Keratinocyte (primary cell): Measurements from ENCODE around the gene BCAS4. TPM values are rescaled to one million over a fixed set of nuclear protein-coding genes. Genes with fewer than 3 reads are reported as not detected.

Source experiments
- DNase-seq: peaks from one replicate; pipeline ENCODE4 v3.0.0-alpha.2; 2011; ENCODE audit warnings: low read depth, missing footprints, low spot score
- FAIRE-seq: peaks from 2 replicates; lab custom pipeline; 2011; peaks lifted over from hg19 to GRCh38; lab: Jason Lieb, UNC
- H2AFZ ChIP-seq: 2 replicates; pipeline ENCODE4 v1.6.0; 2012; ENCODE audit warnings: low read length, control low read depth, inconsistent platforms; ENCODE audit not compliant: control insufficient read depth
- H3K27ac ChIP-seq: 2 replicates; pipeline ENCODE4 v1.5.1; 2011; ENCODE audit warnings: low read length; ENCODE audit not compliant: control insufficient read depth, insufficient read depth
- H3K27me3 ChIP-seq: 3 replicates; pipeline ENCODE4 v1.6.0; 2011; ENCODE audit warnings: low read length; ENCODE audit not compliant: control insufficient read depth, insufficient read depth; ENCODE audit errors: extremely low read depth
- H3K36me3 ChIP-seq, 2 experiments: 2 replicates in 1 of 2; 3 replicates in 1 of 2; pipeline ENCODE4 v1.5.1; 2011; ENCODE audit warnings: low read length in 2 of 2, mild to moderate bottlenecking in 1 of 2; ENCODE audit not compliant: control insufficient read depth in 2 of 2, insufficient read depth in 2 of 2; ENCODE audit errors: extremely low read depth in 1 of 2
- H3K4me1 ChIP-seq: 3 replicates; pipeline ENCODE4 v1.5.1; 2011; ENCODE audit warnings: low read length; ENCODE audit not compliant: control insufficient read depth, insufficient read depth; ENCODE audit errors: extremely low read depth
- H3K4me2 ChIP-seq: 3 replicates; pipeline ENCODE4 v1.6.0; 2011; ENCODE audit warnings: low read depth, low read length; ENCODE audit not compliant: control insufficient read depth, insufficient read depth; ENCODE audit errors: extremely low read depth
- H3K4me3 ChIP-seq, 3 experiments: fragments of 200-600 bp in 1 of 3; sonication (generic) in 1 of 3; 2 replicates in 2 of 3; 3 replicates in 1 of 3; pipeline ENCODE4 v1.5.1; 2011 to 2016; ENCODE audit warnings: low read length in 3 of 3, mild to moderate bottlenecking in 3 of 3, control low read depth in 2 of 3, inconsistent platforms in 1 of 3, low read depth in 1 of 3, mixed read lengths in 1 of 3, mixed run types in 1 of 3, moderate library complexity in 1 of 3; ENCODE audit not compliant: control insufficient read depth in 2 of 3, insufficient read depth in 2 of 3; ENCODE audit errors: extremely low read depth in 1 of 3
- H3K79me2 ChIP-seq: 2 replicates; pipeline ENCODE4 v1.6.0; 2012; ENCODE audit warnings: low read length; ENCODE audit not compliant: control insufficient read depth, insufficient read depth
- H3K9ac ChIP-seq: 3 replicates; pipeline ENCODE4 v1.6.0; 2011; ENCODE audit warnings: low read length; ENCODE audit not compliant: control insufficient read depth, insufficient read depth; ENCODE audit errors: extremely low read depth
- H3K9me1 ChIP-seq: 3 replicates; pipeline ENCODE4 v1.6.0; 2011; ENCODE audit warnings: low read length; ENCODE audit not compliant: control insufficient read depth, insufficient read depth; ENCODE audit errors: extremely low read depth
- H3K9me3 ChIP-seq: 2 replicates; pipeline ENCODE4 v1.5.1; 2012; ENCODE audit warnings: low read depth, low read length; ENCODE audit not compliant: control insufficient read depth
- H4K20me1 ChIP-seq: 3 replicates; pipeline ENCODE4 v1.6.0; 2011; ENCODE audit warnings: low read length; ENCODE audit not compliant: control insufficient read depth, insufficient read depth; ENCODE audit errors: extremely low read depth
- EZH2 ChIP-seq: IDR thresholded peaks from one replicate; pipeline ENCODE4 v1.6.1; 2012; ENCODE audit warnings: inconsistent platforms, mild to moderate bottlenecking, low read length, moderate library complexity
- dilution Hi-C: fragments of 300-500 bp; cut with MboI; formaldehyde crosslinking; loops from one replicate; pipeline ENCODE4 v1.7.0; 2020; ENCODE audit warnings: low sequenced_read_pairs; ENCODE audit not compliant: extremely low pct_ligation_motif_present
- polyA plus RNA-seq, 5 experiments: library from polyadenylated mRNA; depleted of rRNA in 3 of 5; stranded (reverse) in 3 of 5; stranded (forward) in 1 of 5; unstranded in 1 of 5; fragments of >200 nt; gene quantifications; 1 replicate in 1 of 5; 2 replicates in 3 of 5; 3 replicates in 1 of 5; pipeline versions ENCODE4 v1.2.1 to v1.2.3, GENCODE V29; 2011 to 2012; ENCODE audit warnings: missing spikeins in 2 of 5, low read depth in 1 of 5, low replicate concordance in 1 of 5
- TF ChIP-seq, protein P1 (sequence below), 3 experiments: IDR thresholded peaks in 1 of 3; conservative IDR thresholded peaks in 1 of 3; optimal IDR thresholded peaks in 1 of 3; 2 replicates in 2 of 3; 3 replicates in 1 of 3; pipeline versions ENCODE3 to v1.5.1; 2011; ENCODE audit warnings: low read length in 3 of 3, mild to moderate bottlenecking in 3 of 3, moderate library complexity in 2 of 3, control low read depth in 1 of 3, inconsistent platforms in 1 of 3; ENCODE audit not compliant: insufficient read depth in 2 of 3; ENCODE audit errors: extremely low read depth in 1 of 3

The BCAS4 gene
- polyA plus RNA-seq, 1 donor (not counting 4 experiments of a cell fraction or from before 2014, with no cell fraction given) = 13.8 TPM

DNA sequence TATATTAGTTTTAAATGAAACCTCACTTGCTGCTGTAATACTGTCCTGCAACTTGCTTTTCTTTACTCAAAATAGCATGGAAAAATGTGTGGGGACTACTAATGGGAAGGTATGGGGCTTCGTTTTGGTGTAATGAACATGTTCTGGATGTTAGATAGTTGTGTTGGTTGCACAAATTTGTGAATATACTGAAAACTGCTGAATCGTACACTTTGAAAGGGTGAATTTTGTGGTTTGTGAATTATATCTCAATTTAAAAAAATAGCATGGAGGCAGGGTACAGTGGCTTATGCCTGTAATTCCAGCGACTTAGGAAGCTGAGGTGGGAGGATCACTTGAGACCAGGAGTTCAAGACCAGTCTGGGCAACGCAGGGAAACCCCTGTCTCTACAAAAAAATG lies 2.3 kb downstream of the BCAS4 start:
- no peaks in the 10 kb centered on the region for H3K9me3 ChIP-seq
- no peaks in the 10 kb centered on the region for H3K27me3 ChIP-seq
- no peak overlapping the region for H3K4me3 ChIP-seq
- H3K9me1 ChIP-seq = no peaks in the 10 kb centered on the region
- dilution Hi-C loops = no loop called here
- H3K4me1 ChIP-seq = peaks cover 7% of the 10 kb centered on the region
- H3K79me2 ChIP-seq = no peaks in the 10 kb centered on the region
- no peak overlapping the region for H3K27ac ChIP-seq
- no peak for FAIRE-seq
- no peak for DNase-seq
- no peaks in the 10 kb centered on the region for H4K20me1 ChIP-seq
- no peak overlapping the region for H3K9ac ChIP-seq
- H3K36me3 ChIP-seq = no peaks in the 10 kb centered on the region
- no peak overlapping the region for H3K4me2 ChIP-seq
- H2AFZ ChIP-seq = no peak overlapping the region
- no peak for TF ChIP-seq EZH2
- TF ChIP-seq, protein P1, sequence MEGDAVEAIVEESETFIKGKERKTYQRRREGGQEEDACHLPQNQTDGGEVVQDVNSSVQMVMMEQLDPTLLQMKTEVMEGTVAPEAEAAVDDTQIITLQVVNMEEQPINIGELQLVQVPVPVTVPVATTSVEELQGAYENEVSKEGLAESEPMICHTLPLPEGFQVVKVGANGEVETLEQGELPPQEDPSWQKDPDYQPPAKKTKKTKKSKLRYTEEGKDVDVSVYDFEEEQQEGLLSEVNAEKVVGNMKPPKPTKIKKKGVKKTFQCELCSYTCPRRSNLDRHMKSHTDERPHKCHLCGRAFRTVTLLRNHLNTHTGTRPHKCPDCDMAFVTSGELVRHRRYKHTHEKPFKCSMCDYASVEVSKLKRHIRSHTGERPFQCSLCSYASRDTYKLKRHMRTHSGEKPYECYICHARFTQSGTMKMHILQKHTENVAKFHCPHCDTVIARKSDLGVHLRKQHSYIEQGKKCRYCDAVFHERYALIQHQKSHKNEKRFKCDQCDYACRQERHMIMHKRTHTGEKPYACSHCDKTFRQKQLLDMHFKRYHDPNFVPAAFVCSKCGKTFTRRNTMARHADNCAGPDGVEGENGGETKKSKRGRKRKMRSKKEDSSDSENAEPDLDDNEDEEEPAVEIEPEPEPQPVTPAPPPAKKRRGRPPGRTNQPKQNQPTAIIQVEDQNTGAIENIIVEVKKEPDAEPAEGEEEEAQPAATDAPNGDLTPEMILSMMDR (optimal IDR thresholded peaks at IDR 0.05 in 1 of 3, IDR thresholded peaks at IDR 0.05 in 1 of 3, conservative IDR thresholded peaks at IDR 0.05 in 1 of 3; ENCODE audit: extremely low read depth in 1 of 3, insufficient read depth in 2 of 3, low read length in 3 of 3) = no peak

DNA sequence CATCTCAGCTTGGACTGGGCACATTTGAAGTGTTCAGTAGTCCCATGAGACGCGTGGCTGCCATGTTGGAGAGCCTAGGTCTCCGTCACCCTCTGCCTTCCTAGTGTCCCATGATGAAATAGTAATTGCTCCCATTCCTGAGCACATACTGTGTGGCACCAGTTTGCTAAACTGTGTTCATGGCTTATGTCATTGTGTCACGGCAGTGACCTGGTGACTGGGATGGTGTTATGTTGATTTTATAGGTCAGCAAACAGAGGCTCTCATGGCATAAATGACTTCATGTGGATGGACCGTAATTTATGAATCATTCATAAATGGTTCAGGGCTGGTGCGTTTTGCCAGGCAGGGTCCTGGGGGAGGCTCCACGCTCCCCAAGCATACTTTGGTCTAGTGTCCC lies 3.8 kb downstream of the BCAS4 start:
- Histone ChIP-seq H3K9me3 (no peaks in the 10 kb centered on the region), H3K4me2 (no peak overlapping the region), H4K20me1 (no peaks in the 10 kb centered on the region), H3K27ac (no peak overlapping the region), H3K4me3 (no peak overlapping the region), H3K4me1 (peaks cover 7% of the 10 kb centered on the region), H3K79me2 (no peaks in the 10 kb centered on the region), H3K9me1 (no peaks in the 10 kb centered on the region), H3K27me3 (no peaks in the 10 kb centered on the region), H3K36me3 (no peaks in the 10 kb centered on the region), H3K9ac (no peak overlapping the region), H2AFZ (no peak overlapping the region)
- no peak for FAIRE-seq
- dilution Hi-C loops = no loop called here
- TF ChIP-seq EZH2 = no peak
- TF ChIP-seq, protein P1 (optimal IDR thresholded peaks at IDR 0.05 in 1 of 3, IDR thresholded peaks at IDR 0.05 in 1 of 3, conservative IDR thresholded peaks at IDR 0.05 in 1 of 3; ENCODE audit: extremely low read depth in 1 of 3, insufficient read depth in 2 of 3, low read length in 3 of 3) = no peak
- no peak for DNase-seq
